Measurements from ENCODE around the gene ETHE1.
A peak's percentile ranks its signal among the peaks of the same experiment; 100 is the strongest.

Gene ETHE1

DNA sequence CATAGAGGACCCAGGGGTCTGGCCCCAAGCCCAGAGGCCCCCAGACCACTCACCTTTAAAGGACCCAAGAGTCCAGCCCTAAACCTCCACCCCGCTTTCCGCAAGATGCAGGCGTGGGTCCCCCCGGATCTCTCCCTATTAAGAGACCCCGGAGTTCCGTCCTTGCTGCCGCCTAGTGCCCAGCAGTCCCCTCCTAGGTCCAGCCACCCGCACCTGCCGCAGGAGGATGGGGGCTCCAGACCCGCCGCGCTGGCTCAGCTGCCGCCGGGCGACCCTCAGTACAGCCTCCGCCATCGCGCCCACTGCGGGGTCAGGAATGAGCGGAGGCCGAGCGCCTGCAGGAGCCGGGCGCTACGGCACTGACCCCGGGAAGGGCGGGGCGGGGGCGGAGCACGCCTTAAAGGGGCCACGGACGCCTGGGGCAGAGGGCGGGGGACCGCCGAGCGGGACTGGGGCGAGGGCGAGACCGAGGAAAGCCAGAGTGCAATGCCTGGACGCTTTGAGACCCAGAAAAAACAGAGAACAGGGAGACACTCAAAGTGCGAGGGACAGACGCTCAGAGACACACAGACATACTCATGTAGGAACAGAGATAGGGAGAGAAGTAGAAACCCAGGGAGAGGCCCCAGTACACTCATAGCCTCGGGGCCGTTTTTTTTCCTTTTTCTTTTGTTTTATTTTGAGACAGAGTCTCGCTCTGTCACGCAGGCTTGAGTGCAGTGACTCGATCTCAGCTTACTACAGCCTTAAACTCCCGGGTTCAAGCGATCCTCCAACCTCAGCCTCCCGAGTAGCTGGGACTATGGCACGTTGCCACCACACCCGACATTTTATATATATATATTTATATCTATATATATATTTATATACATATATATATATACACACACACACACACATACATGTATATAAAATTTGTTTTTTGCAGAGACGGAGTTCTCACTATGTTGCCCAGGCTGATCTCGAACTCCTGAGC lies at the start of gene ETHE1:
Gene ETHE1 (minus strand): TSS at position 318 of the 976 bp plus-strand sequence. CDS start 24 bp downstream, at position 294.
- DNase-seq: peak; percentile 57

DNA sequence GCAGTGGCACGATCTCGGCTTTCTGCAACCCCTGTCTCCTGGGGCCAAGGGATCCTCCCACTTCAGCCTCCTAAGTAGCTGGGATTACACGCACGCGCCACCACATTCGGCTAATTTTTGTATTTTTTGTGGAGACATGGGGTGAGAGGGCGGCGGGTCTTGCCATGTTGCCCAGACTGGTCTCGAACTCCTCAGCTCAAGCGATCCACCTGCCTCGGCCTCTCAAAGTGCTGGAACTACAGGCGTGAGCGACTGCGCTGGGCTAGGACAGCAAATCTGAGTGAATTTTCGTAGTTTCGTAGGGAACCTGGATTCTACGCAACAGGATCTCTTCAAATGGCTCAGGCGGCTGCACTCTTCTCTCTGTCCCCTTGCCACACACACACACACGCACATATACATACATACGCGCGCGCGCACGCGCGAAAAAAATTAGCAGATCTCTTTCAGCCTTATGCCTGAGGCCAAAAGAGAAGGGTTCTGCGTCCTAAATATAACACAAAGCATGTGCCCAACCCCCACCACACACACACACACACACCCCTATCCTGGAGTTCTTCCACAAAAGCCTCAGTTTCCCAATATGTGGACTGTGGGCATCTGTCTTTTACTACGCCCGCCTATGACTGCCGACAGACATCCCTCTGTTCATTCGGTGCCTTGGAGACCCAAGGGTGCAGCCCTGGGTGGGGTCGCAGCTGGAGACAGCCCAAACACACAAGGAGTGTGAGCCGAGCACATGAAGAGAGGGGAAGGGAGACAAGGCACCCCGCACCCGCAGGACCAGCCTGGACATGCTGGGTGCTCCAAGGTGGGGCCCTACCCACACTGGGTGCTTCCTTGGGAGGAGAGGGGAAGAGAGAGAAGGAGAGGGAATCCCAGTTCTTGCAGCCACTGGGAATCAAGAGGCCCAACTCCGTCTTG lies 49.2 kb upstream of the ETHE1 start:
- no peak for DNase-seq

- DNase-seq: peak; percentile 99
Observed at GRCh38 chr19:43575156-43575950, 48.4 kb upstream of the ETHE1 start, which contains the start of the genes PINLYP and XRCC1. TSS of gene PINLYP (plus strand) at chr19:43575801. CDS start at chr19:43577192, 1,391 bp downstream. TSS of gene XRCC1 (minus strand) at chr19:43575527. CDS start at chr19:43575458, 69 bp downstream.

DNA sequence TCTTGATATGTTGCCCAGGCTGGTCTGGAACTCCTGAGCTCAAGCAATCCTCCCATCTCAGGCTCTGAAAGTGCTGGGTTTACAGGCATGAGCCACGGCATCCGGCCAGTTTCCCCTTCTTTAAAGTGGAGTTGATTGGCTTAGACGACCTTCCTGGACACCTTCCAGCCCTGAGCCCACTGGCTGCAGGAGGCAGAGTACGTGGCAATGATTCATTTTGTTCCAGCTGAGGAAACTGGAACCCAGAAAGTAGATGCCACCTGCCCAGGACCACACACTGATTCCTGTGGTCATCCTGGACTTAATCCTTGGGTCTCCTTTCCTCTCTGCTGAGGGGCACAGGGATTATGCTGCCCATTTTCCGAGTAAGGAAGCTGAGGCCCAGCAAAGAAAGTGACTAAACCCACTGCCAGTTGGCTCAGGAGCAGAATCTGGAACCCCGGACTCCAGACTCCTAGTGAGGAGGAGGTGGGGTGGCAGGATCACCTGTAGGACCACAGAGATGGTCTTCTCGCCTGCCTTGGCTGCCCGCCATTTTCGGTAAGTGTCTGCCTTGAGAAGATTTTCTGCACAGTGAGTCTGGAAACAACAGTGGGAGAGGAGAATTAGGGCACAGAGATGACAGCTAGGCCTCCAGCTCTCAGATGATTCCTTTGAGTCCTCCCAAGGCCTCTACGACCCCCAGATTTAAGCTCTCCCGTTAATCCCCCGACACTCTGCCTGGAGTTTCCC lies 47.6 kb upstream of the ETHE1 start:
- no peak for DNase-seq

- DNase-seq: no peak
Observed at GRCh38 chr19:43572171-43572588, 45.2 kb upstream of the ETHE1 start.

- DNase-seq: no peak
Observed at GRCh38 chr19:43570174-43570791, 43.3 kb upstream of the ETHE1 start.

GRCh38 chr19:43569657-43570056 lies 42.7 kb upstream of the ETHE1 start:
- no peak for DNase-seq

DNA sequence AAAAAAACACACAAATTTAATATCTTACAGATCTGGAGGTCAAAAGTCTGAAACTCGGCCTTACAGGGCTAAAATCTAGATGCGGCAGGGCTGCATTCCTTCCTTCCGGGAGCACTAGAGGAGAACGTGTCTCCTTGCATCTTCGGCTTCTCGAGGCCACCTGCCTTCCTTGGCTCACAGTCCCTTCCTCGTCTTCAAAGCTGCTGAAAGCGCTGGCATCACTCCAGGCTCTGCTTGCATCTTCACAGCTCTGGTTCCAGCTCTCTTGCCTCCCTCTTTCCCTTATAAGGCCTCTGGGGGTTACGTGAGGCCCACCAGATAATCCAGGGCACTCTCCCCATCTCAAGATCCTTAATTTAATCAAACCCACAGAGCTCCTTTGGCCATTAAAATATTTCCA lies 37.8 kb upstream of the ETHE1 start:
- DNase-seq: no peak

GRCh38 chr19:43563816-43564457 lies 36.9 kb upstream of the ETHE1 start:
- no peak for DNase-seq

GRCh38 chr19:43562698-43563241 lies 35.8 kb upstream of the ETHE1 start:
- DNase-seq: peak; percentile 95

DNA sequence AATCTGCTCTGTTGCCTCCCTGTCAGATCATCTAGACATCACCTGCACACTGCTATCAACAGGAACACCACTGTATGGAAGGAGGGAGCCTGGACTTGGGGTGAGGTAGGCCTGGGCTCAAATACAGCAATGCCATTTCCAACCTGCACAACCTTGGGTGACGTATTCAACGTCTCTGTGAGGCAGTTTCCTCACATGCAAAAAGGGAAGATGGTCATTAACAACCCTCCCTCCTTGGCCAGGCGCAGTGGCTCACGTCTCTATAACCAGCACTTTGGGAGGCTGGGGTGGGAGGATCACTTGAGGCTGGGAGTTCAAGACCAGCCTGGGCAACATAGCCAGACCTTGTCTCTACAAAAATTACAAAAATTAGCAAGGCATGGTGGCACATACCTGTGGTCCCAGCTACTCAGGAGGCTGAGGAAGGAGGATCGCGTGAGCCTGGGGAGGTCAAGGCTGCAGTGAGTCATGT lies 35.3 kb upstream of the ETHE1 start:
- peak; percentile 9 for DNase-seq

- DNase-seq: peak; percentile 52
Observed at GRCh38 chr19:43561139-43561970, 34.4 kb upstream of the ETHE1 start.

- peak; percentile 59 for DNase-seq
Observed at GRCh38 chr19:43560687-43561086, 33.7 kb upstream of the ETHE1 start.

GRCh38 chr19:43555185-43555770 lies 28.3 kb upstream of the ETHE1 start:
- peak; percentile 83 for DNase-seq

- DNase-seq: no peak
Observed at GRCh38 chr19:43554317-43554895, 27.4 kb upstream of the ETHE1 start.

DNA sequence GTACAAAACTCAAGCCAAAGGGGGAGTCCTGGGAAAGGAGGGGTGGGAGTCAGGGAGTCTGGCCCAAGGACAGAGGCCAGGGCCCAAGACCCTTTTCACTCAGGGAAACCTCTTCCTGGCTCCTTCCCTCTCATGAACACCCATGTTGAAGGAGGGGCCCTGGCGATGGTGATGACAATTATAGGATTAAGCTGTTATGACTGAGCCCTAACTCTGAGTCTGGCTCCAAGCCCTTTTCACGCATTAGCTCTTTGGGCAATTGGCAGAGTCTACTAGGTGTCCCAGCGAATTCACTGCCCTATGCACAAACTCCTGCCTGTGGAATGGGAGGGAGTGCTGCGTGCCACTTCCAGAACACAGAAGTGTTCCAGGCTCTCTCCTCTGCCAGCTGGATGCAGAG lies 26.7 kb upstream of the ETHE1 start:
- no peak for DNase-seq

DNA sequence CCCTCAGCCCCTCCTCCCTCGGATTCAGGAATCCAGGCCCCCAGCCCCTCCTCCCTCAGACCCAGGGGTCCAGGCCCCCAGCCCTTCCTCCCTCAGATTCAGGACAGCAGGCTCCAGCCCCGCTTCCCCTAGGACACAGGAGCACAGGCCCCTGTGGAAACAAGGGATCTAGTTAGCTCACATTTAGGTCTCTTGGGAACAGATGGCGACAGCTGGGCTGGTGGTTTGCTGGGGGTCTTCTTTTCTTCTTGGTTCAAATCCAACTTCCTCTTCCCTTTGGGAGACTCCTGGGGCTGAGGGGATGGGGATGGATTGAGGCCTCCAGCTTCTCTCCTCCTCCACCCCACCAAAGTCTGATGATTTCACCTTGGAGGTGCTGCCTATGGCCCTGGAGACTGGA lies 25.6 kb upstream of the ETHE1 start:
- DNase-seq: no peak

DNA sequence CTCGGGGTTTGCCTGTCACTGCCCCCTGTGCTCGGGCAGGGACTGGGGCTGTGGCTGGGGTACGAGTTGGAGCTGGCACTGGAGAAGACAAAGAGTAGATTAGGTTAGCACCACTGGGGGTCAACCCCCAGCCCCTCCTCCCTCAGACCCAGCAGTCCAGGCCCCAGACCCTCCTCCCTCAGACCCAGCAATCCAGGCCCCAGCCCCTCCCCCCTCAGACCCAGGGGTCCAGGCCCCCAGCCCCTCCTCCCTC lies 25.1 kb upstream of the ETHE1 start:
- no peak for DNase-seq

All from hematopoietic multipotent progenitor cell treated with erythropoietin and hydrocortisone succinate and interleukin-3 and kit ligand, for 8 days (in vitro differentiated cells).